Endothelial cell of umbilical vein (primary cell): Measurements from ENCODE around the gene POLR1B. TPM values are rescaled to one million over a fixed set of nuclear protein-coding genes. Genes with fewer than 3 reads are reported as not detected.

Experiments
- Bru-seq: library from RNA; stranded (reverse); fragments of 400-500 nt; gene quantifications from one replicate; lab custom pipeline; 2021; lab: Mats Ljungman, UMichigan
- BruChase-seq, 2 experiments: library from RNA; stranded (reverse); fragments of 400-500 nt; gene quantifications; one replicate each; lab custom pipeline; 2021; lab: Mats Ljungman, UMichigan
- BruUV-seq: library from RNA; stranded (reverse); fragments of 400-500 nt; replicated peaks from 2 replicates; lab custom pipeline; 2021; lab: Mats Ljungman, UMichigan
- CTCF ChIA-PET: fragments of 300-600, 350-600 bp; sonication (Branson Sonifier 250); formaldehyde crosslinking; loops from one replicate; lab custom pipeline; 2021; ENCODE audit warnings: antibody characterized with exemption, inconsistent platforms; lab: Charles Lee
- POLR2A ChIA-PET: fragments of 300-600, 350-600 bp; sonication (Branson Sonifier 250); formaldehyde crosslinking; loops from one replicate; lab custom pipeline; 2021; ENCODE audit warnings: antibody characterized with exemption, inconsistent platforms; lab: Charles Lee
- DNase-seq: peaks from one replicate; pipeline ENCODE4 v3.0.0-alpha.2; 2011; ENCODE audit warnings: low read depth, low spot score
- FAIRE-seq: peaks from 2 replicates; lab custom pipeline; 2011; peaks lifted over from hg19 to GRCh38; lab: Jason Lieb, UNC
- H2AFZ ChIP-seq: 2 replicates; pipeline ENCODE4 v1.6.0; 2012; ENCODE audit warnings: low read depth, low read length, control low read depth, inconsistent platforms
- H3K27ac ChIP-seq: 2 replicates; pipeline ENCODE4 v1.5.1; 2011; ENCODE audit warnings: low read depth, mild to moderate bottlenecking, control low read depth, low read length, moderate library complexity; ENCODE audit not compliant: insufficient read depth
- H3K27me3 ChIP-seq, 2 experiments: 2 replicates each; pipeline versions ENCODE4 v1.6.0 to v1.6.1; 2011; ENCODE audit warnings: low read length in 2 of 2, mixed read lengths in 1 of 2; ENCODE audit not compliant: control insufficient read depth in 2 of 2, insufficient read depth in 2 of 2
- H3K36me3 ChIP-seq, 2 experiments: 2 replicates in 1 of 2; 3 replicates in 1 of 2; pipeline ENCODE4 v1.5.1; 2011; ENCODE audit warnings: low read length in 2 of 2, mild to moderate bottlenecking in 1 of 2, moderate library complexity in 1 of 2; ENCODE audit not compliant: control insufficient read depth in 2 of 2, insufficient read depth in 2 of 2; ENCODE audit errors: extremely low read depth in 1 of 2
- H3K4me1 ChIP-seq: 3 replicates; pipeline ENCODE4 v1.5.1; 2011; ENCODE audit warnings: mild to moderate bottlenecking, low read length; ENCODE audit not compliant: control insufficient read depth, insufficient read depth; ENCODE audit errors: extremely low read depth
- H3K4me2 ChIP-seq: 2 replicates; pipeline ENCODE4 v1.6.1; 2011; ENCODE audit warnings: low read length, control low read depth, mixed read lengths; ENCODE audit not compliant: insufficient read depth
- H3K4me3 ChIP-seq, 3 experiments: fragments of 200-600 bp in 1 of 3; sonication (generic), shearing (Covaris generic) in 1 of 3; replicated peaks in 1 of 3; 2 replicates each; pipeline ENCODE4 v1.5.1; 2011 to 2016; ENCODE audit warnings: control low read depth in 3 of 3, low read length in 3 of 3, mild to moderate bottlenecking in 2 of 3, inconsistent platforms in 1 of 3, low read depth in 1 of 3, moderate library complexity in 1 of 3; ENCODE audit not compliant: insufficient read depth in 1 of 3
- H3K79me2 ChIP-seq: 2 replicates; pipeline ENCODE4 v1.6.0; 2012; ENCODE audit warnings: low read length, inconsistent platforms; ENCODE audit not compliant: control insufficient read depth, insufficient read depth
- H3K9ac ChIP-seq: replicated peaks from 2 replicates; pipeline ENCODE3; 2011; ENCODE audit warnings: low read length, control low read depth; ENCODE audit not compliant: insufficient read depth; ENCODE audit errors: extremely low read depth
- H3K9me1 ChIP-seq: replicated peaks from 3 replicates; pipeline ENCODE4 v1.6.0; 2011; ENCODE audit warnings: mild to moderate bottlenecking, low read length; ENCODE audit not compliant: control insufficient read depth, insufficient read depth; ENCODE audit errors: extremely low read depth
- H3K9me3 ChIP-seq: replicated peaks from 2 replicates; pipeline ENCODE4 v1.5.1; 2012; ENCODE audit warnings: low read length, inconsistent platforms; ENCODE audit not compliant: control insufficient read depth, insufficient read depth
- H4K20me1 ChIP-seq: replicated peaks from 2 replicates; pipeline ENCODE3; 2011; ENCODE audit warnings: mild to moderate bottlenecking, low read length; ENCODE audit not compliant: control insufficient read depth, insufficient read depth; ENCODE audit errors: extremely low read depth
- GATA2 ChIP-seq: IDR thresholded peaks from 2 replicates; pipeline ENCODE4 v1.7.0; 2011; ENCODE audit warnings: low read depth, mild to moderate bottlenecking, moderate library complexity, mixed read lengths, low read length; ENCODE audit not compliant: insufficient read length, insufficient read depth
- MAX ChIP-seq: IDR thresholded peaks from 2 replicates; pipeline ENCODE4 v1.6.1; 2011; ENCODE audit not compliant: insufficient read depth, insufficient read length
- MYC ChIP-seq: IDR thresholded peaks from one replicate; pipeline ENCODE4 v1.6.1; 2011; ENCODE audit warnings: mild to moderate bottlenecking, low read depth, low read length
- POLR2A ChIP-seq: IDR thresholded peaks from 2 replicates; pipeline ENCODE4 v1.6.1; 2012; ENCODE audit warnings: low read depth, mild to moderate bottlenecking, control low read depth, low read length
- POLR2AphosphoS5 ChIP-seq: IDR thresholded peaks from 2 replicates; pipeline ENCODE4 v1.6.1; 2012; ENCODE audit warnings: low read depth, mild to moderate bottlenecking, control low read depth, low read length, moderate library complexity; ENCODE audit not compliant: insufficient read depth
- dilution Hi-C: fragments of 300-500 bp; cut with MboI; formaldehyde crosslinking; loops from one replicate; pipeline ENCODE4 v1.15.0; 2019; ENCODE audit warnings: low sequenced_read_pairs; ENCODE audit not compliant: extremely low pct_ligation_motif_present
- intact Hi-C: fragments of 100-400 bp; cut with micrococcal nuclease; formaldehyde crosslinking; loops from one replicate; pipeline ENCODE4 v1.10.0; 2022
- long read RNA-seq: library from polyadenylated mRNA; stranded (forward); transcript quantifications from one replicate; pipeline ENCODE4 v2.0.0, GENCODE V29; 2021
- polyA minus RNA-seq, 3 experiments: library from RNA; depleted of rRNA, polyadenylated mRNA; stranded (reverse); fragments of >200 nt; gene quantifications; 1 replicate in 1 of 3; 2 replicates in 2 of 3; pipeline ENCODE4 v1.2.3, GENCODE V29; 2011
- polyA plus RNA-seq, 4 experiments: library from polyadenylated mRNA; depleted of rRNA in 3 of 4; stranded (reverse) in 3 of 4; unstranded in 1 of 4; fragments of >200 nt; gene quantifications; 2 replicates each; pipeline versions ENCODE4 v1.2.1 to v1.2.3, GENCODE V29; 2011 to 2012; ENCODE audit warnings: missing spikeins in 1 of 4
- total RNA-seq: library from RNA; stranded (reverse); gene quantifications from 2 replicates; pipeline ENCODE4 v1.2.3, GENCODE V29; 2021
- TF ChIP-seq, protein P1 (sequence below), 2 donors: IDR thresholded peaks; 1 replicate in 1 of 2; 2 replicates in 1 of 2; pipeline ENCODE4 v1.5.1; 2011; ENCODE audit warnings: low read length in 2 of 2, mild to moderate bottlenecking in 2 of 2, moderate library complexity in 2 of 2, control low read depth in 1 of 2, inconsistent platforms in 1 of 2, low read depth in 1 of 2; ENCODE audit not compliant: insufficient read depth in 1 of 2; ENCODE audit errors: extremely low read depth in 1 of 2

Gene POLR1B, protein sequence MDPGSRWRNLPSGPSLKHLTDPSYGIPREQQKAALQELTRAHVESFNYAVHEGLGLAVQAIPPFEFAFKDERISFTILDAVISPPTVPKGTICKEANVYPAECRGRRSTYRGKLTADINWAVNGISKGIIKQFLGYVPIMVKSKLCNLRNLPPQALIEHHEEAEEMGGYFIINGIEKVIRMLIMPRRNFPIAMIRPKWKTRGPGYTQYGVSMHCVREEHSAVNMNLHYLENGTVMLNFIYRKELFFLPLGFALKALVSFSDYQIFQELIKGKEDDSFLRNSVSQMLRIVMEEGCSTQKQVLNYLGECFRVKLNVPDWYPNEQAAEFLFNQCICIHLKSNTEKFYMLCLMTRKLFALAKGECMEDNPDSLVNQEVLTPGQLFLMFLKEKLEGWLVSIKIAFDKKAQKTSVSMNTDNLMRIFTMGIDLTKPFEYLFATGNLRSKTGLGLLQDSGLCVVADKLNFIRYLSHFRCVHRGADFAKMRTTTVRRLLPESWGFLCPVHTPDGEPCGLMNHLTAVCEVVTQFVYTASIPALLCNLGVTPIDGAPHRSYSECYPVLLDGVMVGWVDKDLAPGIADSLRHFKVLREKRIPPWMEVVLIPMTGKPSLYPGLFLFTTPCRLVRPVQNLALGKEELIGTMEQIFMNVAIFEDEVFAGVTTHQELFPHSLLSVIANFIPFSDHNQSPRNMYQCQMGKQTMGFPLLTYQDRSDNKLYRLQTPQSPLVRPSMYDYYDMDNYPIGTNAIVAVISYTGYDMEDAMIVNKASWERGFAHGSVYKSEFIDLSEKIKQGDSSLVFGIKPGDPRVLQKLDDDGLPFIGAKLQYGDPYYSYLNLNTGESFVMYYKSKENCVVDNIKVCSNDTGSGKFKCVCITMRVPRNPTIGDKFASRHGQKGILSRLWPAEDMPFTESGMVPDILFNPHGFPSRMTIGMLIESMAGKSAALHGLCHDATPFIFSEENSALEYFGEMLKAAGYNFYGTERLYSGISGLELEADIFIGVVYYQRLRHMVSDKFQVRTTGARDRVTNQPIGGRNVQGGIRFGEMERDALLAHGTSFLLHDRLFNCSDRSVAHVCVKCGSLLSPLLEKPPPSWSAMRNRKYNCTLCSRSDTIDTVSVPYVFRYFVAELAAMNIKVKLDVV
- 21.3 and 28.9 TPM in 2 replicates for total RNA-seq
- polyA plus RNA-seq = 12.2 and 13.8 TPM in 2 replicates
- 9.0 and 9.3 TPM in 2 replicates for polyA plus RNA-seq (2011; cell fraction: cytosol; rRNA removed)
- polyA plus RNA-seq (2011; cell fraction: nucleus; rRNA removed) = 13.0 and 16.0 TPM in 2 replicates
- 13.8 and 24.3 TPM in 2 replicates for polyA plus RNA-seq (2012)
- 36.9 and 49.4 TPM in 2 replicates for polyA minus RNA-seq
- polyA minus RNA-seq (2011; cell fraction: cytosol; rRNA and poly(A)+ RNA removed) = 35.9 TPM
- polyA minus RNA-seq (2011; cell fraction: nucleus; rRNA and poly(A)+ RNA removed) = 18.5 and 20.1 TPM in 2 replicates
- Bru-seq, nascent RNA = percentile 76 among the genes with signal in this experiment
- percentile 71 among the genes with signal in this experiment for BruChase-seq, experiment 1, labeled RNA remaining after a 6-hour chase
- percentile 75 among the genes with signal in this experiment for BruChase-seq, experiment 2, labeled RNA remaining after a 2-hour chase
- long read RNA-seq, full-length matches to known transcripts = 36 of 45 reads
- long read RNA-seq, partial matches to known transcripts = 3 of 45 reads
- long read RNA-seq, other reads (novel, unspliced or antisense) = 6 of 45 reads

DNA sequence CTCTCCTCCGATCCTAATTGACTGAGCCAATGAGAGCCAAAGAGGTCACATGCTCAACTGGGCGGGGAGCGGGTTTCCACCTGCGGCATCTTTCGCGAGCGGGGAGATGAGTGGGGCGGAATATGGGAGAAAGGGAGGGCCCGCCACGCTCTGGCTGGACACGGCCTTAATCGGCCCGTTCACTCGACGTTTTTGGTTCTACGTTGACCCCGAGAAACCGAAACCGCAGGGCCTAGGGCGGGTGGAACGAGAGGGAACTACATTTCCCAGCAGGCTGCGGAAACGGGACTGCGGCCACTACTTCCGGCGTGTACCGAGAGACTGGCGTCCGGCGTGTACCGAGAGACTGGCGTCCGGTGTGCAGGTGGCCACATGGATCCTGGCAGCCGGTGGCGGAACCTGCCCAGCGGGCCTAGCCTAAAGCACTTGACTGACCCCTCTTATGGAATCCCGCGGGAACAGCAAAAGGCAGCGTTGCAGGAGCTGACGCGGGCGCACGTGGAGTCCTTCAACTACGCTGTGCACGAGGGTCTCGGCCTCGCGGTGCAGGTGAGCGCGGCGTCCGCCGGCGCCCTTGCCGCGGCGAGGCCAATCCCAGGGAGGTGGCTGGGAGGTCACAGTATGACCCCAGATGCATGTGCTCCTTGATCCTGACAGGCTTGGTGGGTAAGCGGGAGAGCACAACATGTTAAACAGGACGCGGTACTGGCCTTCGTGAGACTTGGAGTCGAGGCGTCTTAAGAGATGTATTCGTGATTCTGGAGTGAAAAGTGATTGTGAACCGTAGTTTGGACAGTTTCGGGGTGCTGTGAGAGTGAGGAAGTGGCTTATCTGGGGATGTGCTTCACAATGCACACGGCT lies at the start of gene POLR1B:
POLR1B (plus strand) TSS at position 343 of the 861 bp plus-strand sequence; CDS start at position 373, 30 bp downstream.
- dilution Hi-C loops = no loop called here
- peak within 1 kb of the TSS; percentile 64 to 87 (median 82) for H3K4me3 ChIP-seq
- no peaks in the 10 kb centered on the region for H3K9me3 ChIP-seq
- H3K36me3 ChIP-seq = peaks cover 0 to under 1% of the 10 kb centered on the region in 2 experiments
- H3K4me1 ChIP-seq = peaks cover 14% of the 10 kb centered on the region
- peak; percentile 68 for FAIRE-seq
- ChIA-PET CTCF (interaction anchor here (0.7 to 1.7 kb wide), 3 partner anchors 58 to 655 kb away, joined by 3 read pairs; no protein-coding TSS in a partner anchor), POLR2A (no interaction called here)
- peak; percentile 87 for DNase-seq
- TSS peak; percentile 46 for BruUV-seq
- H3K79me2 ChIP-seq = peaks cover 37% of the 10 kb centered on the region
- intact Hi-C loops = no loop called here
- TF ChIP-seq MYC (peak; percentile 80), GATA2 (no peak), MAX (peak; percentile 93), POLR2A (peak; percentile 67), POLR2AphosphoS5 (no peak)
- TF ChIP-seq, protein P1, sequence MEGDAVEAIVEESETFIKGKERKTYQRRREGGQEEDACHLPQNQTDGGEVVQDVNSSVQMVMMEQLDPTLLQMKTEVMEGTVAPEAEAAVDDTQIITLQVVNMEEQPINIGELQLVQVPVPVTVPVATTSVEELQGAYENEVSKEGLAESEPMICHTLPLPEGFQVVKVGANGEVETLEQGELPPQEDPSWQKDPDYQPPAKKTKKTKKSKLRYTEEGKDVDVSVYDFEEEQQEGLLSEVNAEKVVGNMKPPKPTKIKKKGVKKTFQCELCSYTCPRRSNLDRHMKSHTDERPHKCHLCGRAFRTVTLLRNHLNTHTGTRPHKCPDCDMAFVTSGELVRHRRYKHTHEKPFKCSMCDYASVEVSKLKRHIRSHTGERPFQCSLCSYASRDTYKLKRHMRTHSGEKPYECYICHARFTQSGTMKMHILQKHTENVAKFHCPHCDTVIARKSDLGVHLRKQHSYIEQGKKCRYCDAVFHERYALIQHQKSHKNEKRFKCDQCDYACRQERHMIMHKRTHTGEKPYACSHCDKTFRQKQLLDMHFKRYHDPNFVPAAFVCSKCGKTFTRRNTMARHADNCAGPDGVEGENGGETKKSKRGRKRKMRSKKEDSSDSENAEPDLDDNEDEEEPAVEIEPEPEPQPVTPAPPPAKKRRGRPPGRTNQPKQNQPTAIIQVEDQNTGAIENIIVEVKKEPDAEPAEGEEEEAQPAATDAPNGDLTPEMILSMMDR (IDR thresholded peaks at IDR 0.05; ENCODE audit: extremely low read depth in 1 of 2, insufficient read depth in 1 of 2, low read depth in 1 of 2, low read length in 2 of 2) = no peak
- H3K4me2 ChIP-seq = peak within 1 kb of the TSS; percentile 91
- peak within 1 kb of the TSS; percentile 79 for H3K9ac ChIP-seq
- no peaks in the 10 kb centered on the region for H4K20me1 ChIP-seq
- no peaks in the 10 kb centered on the region for H3K27me3 ChIP-seq
- peak within 1 kb of the TSS; percentile 92 for H2AFZ ChIP-seq
- no peaks in the 10 kb centered on the region for H3K9me1 ChIP-seq
- H3K27ac ChIP-seq = peak within 1 kb of the TSS; percentile 76
